Measurements from ENCODE around the gene KIF1A. TPM values are rescaled to one million over a fixed set of nuclear protein-coding genes. Genes with fewer than 3 reads are reported as not detected.

KIF1A gene
- total and polyA plus RNA-seq, 2 of the 8 experiments (the other 6 are each of a cell fraction or from before 2014, with no cell fraction given) = 61.3 to 281 TPM

DNA sequence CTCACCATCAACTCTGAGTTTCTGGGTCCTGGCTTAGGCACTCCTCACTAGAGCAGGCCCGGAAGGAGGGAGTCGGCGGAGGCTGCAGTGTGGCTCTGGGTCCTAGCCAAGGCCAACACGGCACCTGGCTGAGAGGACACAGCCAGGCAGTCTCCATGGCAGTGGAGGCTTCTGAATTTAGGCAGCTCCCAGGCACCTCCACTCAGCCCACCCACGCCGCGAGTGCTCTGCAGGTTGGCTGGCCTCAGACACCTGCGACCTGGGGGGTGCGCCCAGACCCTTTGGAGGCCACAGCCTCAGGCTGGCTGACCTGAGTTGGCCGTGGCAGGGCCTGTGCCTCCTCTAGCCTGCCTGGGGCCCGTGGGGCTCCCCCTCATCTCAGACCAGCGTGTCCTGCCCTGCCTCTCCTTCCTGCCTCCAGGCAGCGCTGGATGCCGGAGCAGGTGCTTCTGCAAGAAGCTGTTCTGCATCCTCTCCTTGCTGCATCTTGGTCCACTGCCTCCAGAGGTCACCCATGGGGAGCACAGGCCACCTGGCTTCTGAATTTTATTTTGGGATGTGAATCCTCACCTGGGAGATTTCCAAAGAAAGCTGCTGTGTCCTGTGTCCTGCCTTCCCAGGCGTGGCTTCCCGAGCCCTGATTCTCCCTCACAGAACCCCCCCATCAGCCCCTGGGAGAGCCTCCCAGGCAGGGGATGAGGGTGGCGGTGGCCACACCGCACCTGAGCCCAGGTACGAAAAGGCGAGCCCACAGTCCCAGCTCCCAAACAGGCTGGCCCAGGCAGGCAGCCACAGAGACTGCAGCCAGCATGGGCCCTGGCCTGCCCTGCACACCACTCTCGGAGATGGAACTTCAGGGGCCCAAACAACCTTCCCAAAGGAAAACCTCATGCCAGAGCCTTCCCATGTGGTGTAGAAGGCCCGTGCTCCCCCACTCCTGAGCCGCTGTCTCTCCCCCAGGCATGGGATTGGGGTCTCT is 105.0 kb downstream of the KIF1A start:
- DNase-seq (ENCODE audit: low read depth in 1 of 2, low spot score in 2 of 2) = no peak
- WGBS, 2 experiments (ENCODE audit: extremely low coverage in 1 of 2, insufficient coverage in 1 of 2, insufficient read length in 1 of 2, insufficient replicate concordance in 2 of 2, low coverage in 1 of 2, low lambda C conversion rate in 2 of 2, missing lambda C conversion rate in 1 of 2) = 86% methylated on average over 19 of the region's 23 CpGs; no CpG with 5 or more reads in 1 of the 2 experiments
- CTCF ChIA-PET (ENCODE audit: partially characterized antibody) = interaction anchor here (0.9 to 1.7 kb wide), 7 partner anchors 9 to 237 kb away, joined by 3 to 7 read pairs (median 3); no protein-coding TSS in a partner anchor

More for the DNA sequence above, 105.0 kb downstream of the KIF1A start:
- peaks cover 11 to 40% (median 24%) of the 10 kb centered on the region in 4 experiments for H3K36me3 ChIP-seq (ENCODE audit: control insufficient read depth in 2 of 4, insufficient read depth in 4 of 4, low read length in 3 of 4)
- H2BK5ac ChIP-seq (ENCODE audit: low read depth, low read length) = no peak overlapping the region; the same call in 1 of the 2 replicates
- H2BK12ac ChIP-seq (ENCODE audit: low read depth, low read length) = no peak overlapping the region
- H3K56ac ChIP-seq (replicated peaks; ENCODE audit: insufficient read length, low read depth, low read length) = no peak overlapping the region
- H3K27ac ChIP-seq (ENCODE audit: low read depth, low read length) = no peak overlapping the region
- no peak overlapping the region for H2AK5ac ChIP-seq (ENCODE audit: low read depth, low read length)
- no peaks in the 10 kb centered on the region for H3K9me3 ChIP-seq (ENCODE audit: insufficient read depth in 2 of 2, low read depth in 1 of 2, low read length in 1 of 2)
- peak overlapping the region; percentile 57; the same call in 1 of the 2 replicates for H4K8ac ChIP-seq (ENCODE audit: extremely low read depth, insufficient read depth, low read length)
- H3K79me1 ChIP-seq (ENCODE audit: low read depth, low read length) = no peaks in the 10 kb centered on the region
- POLR2A ChIA-PET (ENCODE audit: partially characterized antibody) = interaction anchor here (0.7 to 3.4 kb wide), 17 partner anchors 10 to 146 kb away, joined by 3 to 19 read pairs (median 4); no protein-coding TSS in a partner anchor
- no peak overlapping the region for H2AFZ ChIP-seq (ENCODE audit: low read length)
- no peaks in the 10 kb centered on the region for H3K79me2 ChIP-seq (ENCODE audit: control insufficient read depth in 1 of 2, insufficient read depth in 2 of 2, low read length in 2 of 2)
- no peak overlapping the region for H2BK15ac ChIP-seq (ENCODE audit: low read length)
- no peaks in the 10 kb centered on the region for H3K23me2 ChIP-seq (ENCODE audit: low read depth, low read length)
- no peak overlapping the region for H3K4me2 ChIP-seq (ENCODE audit: insufficient read depth in 1 of 2, low read depth in 2 of 2, low read length in 2 of 2)
- no peak for FAIRE-seq
- no peak overlapping the region for H3K14ac ChIP-seq (ENCODE audit: insufficient read length)
- H4K91ac ChIP-seq (replicated peaks; ENCODE audit: insufficient read length, low read length) = no peak overlapping the region
- no peak overlapping the region for H2BK120ac ChIP-seq (replicated peaks; ENCODE audit: low read depth, low read length)
- no peak overlapping the region for H3K4me3 ChIP-seq (ENCODE audit: extremely low read depth in 1 of 4, insufficient read depth in 2 of 4, low read depth in 3 of 4, low read length in 4 of 4)
- H3K4ac ChIP-seq (replicated peaks; ENCODE audit: insufficient read length, low read depth, low read length) = no peak overlapping the region
- no peak overlapping the region for H4K5ac ChIP-seq (ENCODE audit: insufficient read length, low read depth, low read length)
- H3K9ac ChIP-seq (replicated peaks in 1 of 4; ENCODE audit: extremely low read depth in 1 of 4, low read depth in 3 of 4, low read length in 3 of 4) = no peak overlapping the region
- no peaks in the 10 kb centered on the region; a peak in 1 of 7 replicates for H3K4me1 ChIP-seq (replicated peaks in 1 of 4; ENCODE audit: control insufficient read depth in 3 of 4, insufficient read depth in 4 of 4, low read length in 3 of 4)
- H4K20me1 ChIP-seq (replicated peaks in 1 of 2; ENCODE audit: control insufficient read depth in 1 of 2, insufficient read depth in 2 of 2, low read length in 2 of 2) = peaks cover 9 to 17% of the 10 kb centered on the region in 2 experiments
- H3K18ac ChIP-seq (ENCODE audit: extremely low read depth, low read length) = no peak overlapping the region
- TF ChIP-seq ASH2L (IDR thresholded peaks at IDR 0.05; ENCODE audit: low read length) (no peak), NANOG (IDR thresholded peaks at IDR 0.05; ENCODE audit: insufficient read depth, low read depth, low read length, poor library complexity, severe bottlenecking) (no peak), POLR2AphosphoS5 (IDR thresholded peaks at IDR 0.05; ENCODE audit: low read depth, low read length) (peak; percentile 22), SIRT6 (IDR thresholded peaks at IDR 0.05; ENCODE audit: low read length) (no peak), RAD21 (IDR thresholded peaks at IDR 0.05 in 1 of 2, conservative IDR thresholded peaks at IDR 0.05 in 1 of 2; ENCODE audit: low read depth in 2 of 2, low read length in 2 of 2) (peak in 1 of 2 experiments; percentile 16; a peak in 1 of 4 replicates), TEAD4 (IDR thresholded peaks at IDR 0.05; ENCODE audit: low read depth, low read length) (no peak), EZH2 (IDR thresholded peaks at IDR 0.05; ENCODE audit: low read depth, low read length, severe bottlenecking) (no peak)
- TF ChIP-seq, protein P1, sequence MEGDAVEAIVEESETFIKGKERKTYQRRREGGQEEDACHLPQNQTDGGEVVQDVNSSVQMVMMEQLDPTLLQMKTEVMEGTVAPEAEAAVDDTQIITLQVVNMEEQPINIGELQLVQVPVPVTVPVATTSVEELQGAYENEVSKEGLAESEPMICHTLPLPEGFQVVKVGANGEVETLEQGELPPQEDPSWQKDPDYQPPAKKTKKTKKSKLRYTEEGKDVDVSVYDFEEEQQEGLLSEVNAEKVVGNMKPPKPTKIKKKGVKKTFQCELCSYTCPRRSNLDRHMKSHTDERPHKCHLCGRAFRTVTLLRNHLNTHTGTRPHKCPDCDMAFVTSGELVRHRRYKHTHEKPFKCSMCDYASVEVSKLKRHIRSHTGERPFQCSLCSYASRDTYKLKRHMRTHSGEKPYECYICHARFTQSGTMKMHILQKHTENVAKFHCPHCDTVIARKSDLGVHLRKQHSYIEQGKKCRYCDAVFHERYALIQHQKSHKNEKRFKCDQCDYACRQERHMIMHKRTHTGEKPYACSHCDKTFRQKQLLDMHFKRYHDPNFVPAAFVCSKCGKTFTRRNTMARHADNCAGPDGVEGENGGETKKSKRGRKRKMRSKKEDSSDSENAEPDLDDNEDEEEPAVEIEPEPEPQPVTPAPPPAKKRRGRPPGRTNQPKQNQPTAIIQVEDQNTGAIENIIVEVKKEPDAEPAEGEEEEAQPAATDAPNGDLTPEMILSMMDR (IDR thresholded peaks at IDR 0.05; ENCODE audit: control extremely low read depth in 1 of 3, insufficient read depth in 1 of 3, low read depth in 1 of 3, low read length in 3 of 3) = peak in 2 of 3 experiments; percentile 31 to 47; a peak in 2 of 4 replicates
- H3K23ac ChIP-seq (ENCODE audit: insufficient read length) = no peak overlapping the region
- no peaks in the 10 kb centered on the region for H3K27me3 ChIP-seq (replicated peaks in 1 of 4; ENCODE audit: control insufficient read depth in 3 of 4, extremely low read depth in 1 of 4, insufficient read depth in 3 of 4, low read length in 3 of 4)
- no peak overlapping the region for H2BK20ac ChIP-seq (ENCODE audit: low read length)
